K562 (cell line): ENCODE data around the gene DENND4C.

ENCODE experiments used
- HDAC2 ChIP-seq: fragments of 450-650 bp; IDR thresholded peaks from 2 replicates; pipeline ENCODE4 v1.6.1; 2016; ENCODE audit warnings: mild to moderate bottlenecking
- JUN ChIP-seq, 2 experiments: sonication (generic) in 1 of 2; formaldehyde crosslinking in 1 of 2; IDR thresholded peaks; 2 replicates each; pipeline versions ENCODE4 v1.6.1 to v1.8.0; 2012 to 2022; ENCODE audit warnings: borderline replicate concordance in 2 of 2, mild to moderate bottlenecking in 2 of 2, improper control_type of control experiment in 1 of 2, low read depth in 1 of 2, low read length in 1 of 2, missing genetic modification reagents in 1 of 2
- JUND ChIP-seq, 2 experiments: IDR thresholded peaks; 2 replicates in 1 of 2; 3 replicates in 1 of 2; pipeline ENCODE4 v1.6.1; 2011; ENCODE audit warnings: borderline replicate concordance in 2 of 2, low read depth in 2 of 2, low read length in 2 of 2, improper control_type of control experiment in 1 of 2, missing biosample characterization in 1 of 2, missing genetic modification characterization in 1 of 2, missing genetic modification reagents in 1 of 2
- ZNF184 ChIP-seq: sonication (generic); formaldehyde crosslinking; IDR thresholded peaks from 2 replicates; pipeline ENCODE4 v1.5.0; 2020; ENCODE audit warnings: missing genetic modification reagents
- TF ChIP-seq, protein P1 (sequence below), 3 experiments: IDR thresholded peaks in 2 of 3; conservative IDR thresholded peaks in 1 of 3; 2 replicates each; pipeline ENCODE4 v1.5.1; 2011 to 2012; ENCODE audit warnings: low read length in 3 of 3, mild to moderate bottlenecking in 3 of 3, control low read depth in 2 of 3, improper control_type of control experiment in 1 of 3, inconsistent platforms in 1 of 3, low read depth in 1 of 3, mixed read lengths in 1 of 3, moderate library complexity in 1 of 3; ENCODE audit not compliant: insufficient read depth in 2 of 3

GRCh38 chr9:19247420-19247819 lies 16.9 kb downstream of the DENND4C start:
- no peak for TF ChIP-seq HDAC2
- no peak for TF ChIP-seq ZNF184
- TF ChIP-seq, protein P1, sequence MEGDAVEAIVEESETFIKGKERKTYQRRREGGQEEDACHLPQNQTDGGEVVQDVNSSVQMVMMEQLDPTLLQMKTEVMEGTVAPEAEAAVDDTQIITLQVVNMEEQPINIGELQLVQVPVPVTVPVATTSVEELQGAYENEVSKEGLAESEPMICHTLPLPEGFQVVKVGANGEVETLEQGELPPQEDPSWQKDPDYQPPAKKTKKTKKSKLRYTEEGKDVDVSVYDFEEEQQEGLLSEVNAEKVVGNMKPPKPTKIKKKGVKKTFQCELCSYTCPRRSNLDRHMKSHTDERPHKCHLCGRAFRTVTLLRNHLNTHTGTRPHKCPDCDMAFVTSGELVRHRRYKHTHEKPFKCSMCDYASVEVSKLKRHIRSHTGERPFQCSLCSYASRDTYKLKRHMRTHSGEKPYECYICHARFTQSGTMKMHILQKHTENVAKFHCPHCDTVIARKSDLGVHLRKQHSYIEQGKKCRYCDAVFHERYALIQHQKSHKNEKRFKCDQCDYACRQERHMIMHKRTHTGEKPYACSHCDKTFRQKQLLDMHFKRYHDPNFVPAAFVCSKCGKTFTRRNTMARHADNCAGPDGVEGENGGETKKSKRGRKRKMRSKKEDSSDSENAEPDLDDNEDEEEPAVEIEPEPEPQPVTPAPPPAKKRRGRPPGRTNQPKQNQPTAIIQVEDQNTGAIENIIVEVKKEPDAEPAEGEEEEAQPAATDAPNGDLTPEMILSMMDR (IDR thresholded peaks at IDR 0.05 in 2 of 3, conservative IDR thresholded peaks at IDR 0.05 in 1 of 3; ENCODE audit: insufficient read depth in 2 of 3, low read depth in 1 of 3, low read length in 3 of 3) = no peak
- TF ChIP-seq JUN (IDR thresholded peaks at IDR 0.05; ENCODE audit: borderline replicate concordance, low read depth, low read length) = no peak
- TF ChIP-seq JUN (CRISPR knock-in tag; IDR thresholded peaks at IDR 0.05; ENCODE audit: borderline replicate concordance) = no peak
- TF ChIP-seq JUND (IDR thresholded peaks at IDR 0.05; ENCODE audit: borderline replicate concordance, low read depth, low read length) = no peak
- TF ChIP-seq JUND (tag; IDR thresholded peaks at IDR 0.05; ENCODE audit: borderline replicate concordance, low read depth, low read length) = no peak
